RWPE2 (cell line): ENCODE results near the gene SLC5A2.

ENCODE experiments used
- ATAC-seq: fragments of 200-7000 bp; cut with Tn5 transposase; 3 replicates; pipeline ENCODE4 v1.9.1; 2021; ENCODE audit warnings: low read depth
- DNase-seq: peaks from one replicate; pipeline ENCODE4 v3.0.0-alpha.2; 2020; ENCODE audit warnings: low spot score
- H3K27ac ChIP-seq: fragments of 450-650 bp; 2 replicates; pipeline ENCODE4 v1.5.1; 2017; ENCODE audit warnings: mild to moderate bottlenecking; ENCODE audit not compliant: poor library complexity, severe bottlenecking
- H3K27me3 ChIP-seq: fragments of 250-450 bp; sonication (Bioruptor Pico); 2 replicates; pipeline ENCODE4 v1.5.1; 2021; ENCODE audit warnings: mild to moderate bottlenecking, moderate library complexity; ENCODE audit not compliant: insufficient read depth, poor library complexity, severe bottlenecking
- H3K36me3 ChIP-seq: fragments of 250-450 bp; sonication (Bioruptor Pico); 2 replicates; pipeline ENCODE4 v1.5.1; 2020; ENCODE audit warnings: low read depth, mild to moderate bottlenecking, moderate library complexity
- H3K4me1 ChIP-seq: fragments of 250-450 bp; sonication (Bioruptor Pico); 2 replicates; pipeline ENCODE4 v1.5.1; 2021; ENCODE audit warnings: mild to moderate bottlenecking, moderate library complexity; ENCODE audit not compliant: insufficient read depth, poor library complexity, severe bottlenecking
- H3K4me3 ChIP-seq: fragments of 250-450 bp; sonication (Bioruptor Pico); 2 replicates; pipeline ENCODE4 v1.5.1; 2021; ENCODE audit warnings: mild to moderate bottlenecking, moderate library complexity; ENCODE audit not compliant: severe bottlenecking
- H3K9me3 ChIP-seq: fragments of 250-450 bp; sonication (Bioruptor Pico); 2 replicates; pipeline ENCODE4 v1.5.1; 2021; ENCODE audit warnings: mild to moderate bottlenecking, moderate library complexity; ENCODE audit not compliant: severe bottlenecking
- CTCF ChIP-seq: fragments of 450-650 bp; IDR thresholded peaks from one replicate; pipeline ENCODE4 v1.5.1; 2017; ENCODE audit warnings: mild to moderate bottlenecking, moderate library complexity; ENCODE audit not compliant: poor library complexity, severe bottlenecking

Gene SLC5A2

GRCh38 chr16:31451681-31452351 lies 31.1 kb upstream of the SLC5A2 start:
- Histone ChIP-seq H3K4me1 (peaks cover 37% of the 10 kb centered on the region), H3K9me3 (no peaks in the 10 kb centered on the region), H3K27me3 (no peaks in the 10 kb centered on the region), H3K27ac (peak overlapping the region; percentile 86), H3K4me3 (no peak overlapping the region), H3K36me3 (peaks cover under 1% of the 10 kb centered on the region; the same call in 1 of the 2 replicates)
- TF ChIP-seq CTCF: peak; percentile 75
- peak; percentile 81 for DNase-seq
- peak; percentile 78 for ATAC-seq

- no peak for TF ChIP-seq CTCF
- Histone ChIP-seq H3K4me1 (peaks cover 37% of the 10 kb centered on the region), H3K36me3 (peaks cover 9% of the 10 kb centered on the region; the same call in 1 of the 2 replicates), H3K4me3 (no peak overlapping the region), H3K27me3 (no peaks in the 10 kb centered on the region), H3K27ac (peak overlapping the region; percentile 86), H3K9me3 (no peaks in the 10 kb centered on the region)
- DNase-seq (no peak), ATAC-seq (peak; percentile 66)
These were observed 30.3 kb upstream of the SLC5A2 start for GRCh38 chr16:31452631-31453106.

GRCh38 chr16:31453255-31454204 lies 29.4 kb upstream of the SLC5A2 start:
- ATAC-seq (peak; percentile 33), DNase-seq (peak; percentile 68)
- peaks cover 37% of the 10 kb centered on the region for H3K4me1 ChIP-seq
- H3K36me3 ChIP-seq: peaks cover 9% of the 10 kb centered on the region; the same call in 1 of the 2 replicates
- no peaks in the 10 kb centered on the region for H3K27me3 ChIP-seq
- TF ChIP-seq CTCF: no peak
- H3K9me3 ChIP-seq: no peaks in the 10 kb centered on the region
- H3K4me3 ChIP-seq: no peak overlapping the region
- peak overlapping the region; percentile 86 for H3K27ac ChIP-seq

- no peaks in the 10 kb centered on the region for H3K9me3 ChIP-seq
- H3K27me3 ChIP-seq: no peaks in the 10 kb centered on the region
- H3K4me3 ChIP-seq: no peak overlapping the region
- H3K36me3 ChIP-seq: peaks cover 9% of the 10 kb centered on the region; the same call in 1 of the 2 replicates
- peak overlapping the region; percentile 86 for H3K27ac ChIP-seq
- DNase-seq (no peak), ATAC-seq (no peak)
- H3K4me1 ChIP-seq: peaks cover 44% of the 10 kb centered on the region
- peak; percentile 25 for TF ChIP-seq CTCF
These were observed 27.2 kb upstream of the SLC5A2 start for GRCh38 chr16:31455601-31456314.
